Activated CD4-positive, alpha-beta T cell treated with anti-CD3 and anti-CD28 coated beads, Interleukin-10, Interleukin-2, amounts not matched to agents 100 ng/mL and 50 ng/mL, durations not matched to agents 16 hours and 8 hours (primary cell): ENCODE measurements around the gene ENPP1.

ENCODE experiments used
- DNase-seq: peaks from one replicate; pipeline ENCODE4 v3.0.0-alpha.2; 2020

ENPP1 gene

GRCh38 chr6:131917763-131918649, 110.2 kb downstream of the ENPP1 start:
- no peak for DNase-seq

- no peak for DNase-seq
These were observed 111.0 kb downstream of the ENPP1 start for GRCh38 chr6:131918650-131919355.

GRCh38 chr6:131920656-131921055, 112.8 kb downstream of the ENPP1 start:
- DNase-seq, result no peak

- DNase-seq, result peak; percentile 59
These were observed 115.5 kb downstream of the ENPP1 start for GRCh38 chr6:131923356-131923755.

GRCh38 chr6:131924881-131925474, 117.2 kb downstream of the ENPP1 start:
- peak; percentile 7 for DNase-seq

GRCh38 chr6:131929264-131929663, 121.4 kb downstream of the ENPP1 start:
- DNase-seq, result no peak

GRCh38 chr6:131929976-131930375, 122.2 kb downstream of the ENPP1 start:
- DNase-seq, result no peak

GRCh38 chr6:131931063-131931750, 123.4 kb downstream of the ENPP1 start:
- DNase-seq, result no peak

GRCh38 chr6:131936156-131936555, 128.3 kb downstream of the ENPP1 start:
- no peak for DNase-seq

- DNase-seq, result no peak
These were observed 129.4 kb downstream of the ENPP1 start for GRCh38 chr6:131937226-131937625.

- no peak for DNase-seq
These were observed 130.1 kb downstream of the ENPP1 start for GRCh38 chr6:131937703-131938631.
